Smooth muscle cell of the brain vasculature (primary cell): ENCODE measurements around the gene ZNF506.
A peak's percentile ranks its signal among the peaks of the same experiment; 100 is the strongest.
"Not testable (repeated sequence)": the region's sequence is repeated elsewhere in the genome, so short reads cannot be mapped to it uniquely, and the experiment has no call there.

Experiments used
- DNase-seq: peaks from one replicate; pipeline ENCODE4 v3.0.0-alpha.2; 2012; ENCODE audit warnings: low read depth, low spot score

The ZNF506 gene

GRCh38 chr19:19778666-19779065 lies 42.9 kb downstream of the ZNF506 start:
- DNase-seq: no peak

GRCh38 chr19:19777692-19778091 lies 43.9 kb downstream of the ZNF506 start:
- no peak for DNase-seq

- peak; percentile 96 for DNase-seq
Observed at GRCh38 chr19:19776206-19777008, 45.1 kb downstream of the ZNF506 start.

- DNase-seq: no peak
Observed at GRCh38 chr19:19775891-19776205, 45.7 kb downstream of the ZNF506 start.

- DNase-seq: no peak
Observed at GRCh38 chr19:19774354-19775033, 47.1 kb downstream of the ZNF506 start.

- not testable (repeated sequence) for DNase-seq
Observed at GRCh38 chr19:19771963-19772362, 49.6 kb downstream of the ZNF506 start.

- not testable (repeated sequence) for DNase-seq
Observed at GRCh38 chr19:19769971-19770370, 51.6 kb downstream of the ZNF506 start.

GRCh38 chr19:19758164-19758563 lies 63.4 kb downstream of the ZNF506 start:
- DNase-seq: no peak

GRCh38 chr19:19752760-19753403 lies 68.7 kb downstream of the ZNF506 start:
- no peak for DNase-seq

GRCh38 chr19:19751846-19752245 lies 69.7 kb downstream of the ZNF506 start:
- DNase-seq: no peak

- no peak for DNase-seq
Observed at GRCh38 chr19:19750842-19751790, 70.4 kb downstream of the ZNF506 start.

- DNase-seq: no peak
Observed at GRCh38 chr19:19749908-19750841, 71.4 kb downstream of the ZNF506 start.

- no peak for DNase-seq
Observed at GRCh38 chr19:19749117-19749907, 72.2 kb downstream of the ZNF506 start.

- no peak for DNase-seq
Observed at GRCh38 chr19:19748249-19748938, 73.2 kb downstream of the ZNF506 start.

GRCh38 chr19:19747357-19748220 lies 74.0 kb downstream of the ZNF506 start:
- no peak for DNase-seq

- no peak for DNase-seq
Observed at GRCh38 chr19:19746286-19747213, 75.0 kb downstream of the ZNF506 start.
